Measurements from ENCODE around the gene SEPTIN5.
"Not testable (repeated sequence)": the region's sequence is repeated elsewhere in the genome, so short reads cannot be mapped to it uniquely, and the experiment has no call there.

SEPTIN5 gene

GRCh38 chr22:19680911-19681862 is 33.1 kb upstream of the SEPTIN5 start:
- DNase-seq (ENCODE audit: low read depth in 2 of 2), result no peak

- no peak for DNase-seq (ENCODE audit: low read depth in 2 of 2)
Observed at GRCh38 chr22:19681863-19682245, 32.4 kb upstream of the SEPTIN5 start.

- DNase-seq (ENCODE audit: low read depth in 2 of 2), result no peak
Observed at GRCh38 chr22:19686946-19687345, 27.4 kb upstream of the SEPTIN5 start.

- DNase-seq (ENCODE audit: low read depth in 2 of 2), result no peak
Observed at GRCh38 chr22:19687561-19688300, 26.6 kb upstream of the SEPTIN5 start.

GRCh38 chr22:19688301-19689290 is 25.7 kb upstream of the SEPTIN5 start:
- no peak for DNase-seq (ENCODE audit: low read depth in 2 of 2)

GRCh38 chr22:19689408-19689807 is 24.9 kb upstream of the SEPTIN5 start:
- DNase-seq (ENCODE audit: low read depth in 2 of 2), result no peak

- DNase-seq (ENCODE audit: low read depth in 2 of 2), result no peak
Observed at GRCh38 chr22:19691007-19691720, 23.1 kb upstream of the SEPTIN5 start.

- no peak for DNase-seq (ENCODE audit: low read depth in 2 of 2)
Observed at GRCh38 chr22:19691721-19692341, 22.5 kb upstream of the SEPTIN5 start.

- DNase-seq (ENCODE audit: low read depth in 2 of 2), result no peak
Observed at GRCh38 chr22:19693581-19693980, 20.7 kb upstream of the SEPTIN5 start.

GRCh38 chr22:19693981-19694670 is 20.2 kb upstream of the SEPTIN5 start:
- DNase-seq (ENCODE audit: low read depth in 2 of 2), result no peak

GRCh38 chr22:19694696-19695095 is 19.6 kb upstream of the SEPTIN5 start:
- DNase-seq (ENCODE audit: low read depth in 2 of 2), result no peak

GRCh38 chr22:19696504-19697276 is 17.6 kb upstream of the SEPTIN5 start:
- DNase-seq (ENCODE audit: low read depth in 2 of 2), result no peak

- not testable (repeated sequence) for DNase-seq (ENCODE audit: low read depth in 2 of 2)
Observed at GRCh38 chr22:19697871-19698270, 16.4 kb upstream of the SEPTIN5 start.

- DNase-seq (ENCODE audit: low read depth in 2 of 2), result no peak
Observed at GRCh38 chr22:19700790-19701419, 13.4 kb upstream of the SEPTIN5 start.

- no peak for DNase-seq (ENCODE audit: low read depth in 2 of 2)
Observed at GRCh38 chr22:19701420-19702145, 12.7 kb upstream of the SEPTIN5 start.

- DNase-seq (ENCODE audit: low read depth in 2 of 2), result no peak
Observed at GRCh38 chr22:19703869-19704268, 10.4 kb upstream of the SEPTIN5 start.

GRCh38 chr22:19704355-19705015 is 9.8 kb upstream of the SEPTIN5 start:
- DNase-seq (ENCODE audit: low read depth in 2 of 2), result no peak

Measured in activated CD4-positive, alpha-beta T cell treated with anti-CD3 and anti-CD28 coated beads for 24 hours (primary cell).